Liver (tissue), 9 donors: ENCODE data around the gene FYB2. TPM values are rescaled to one million over a fixed set of nuclear protein-coding genes. Genes with fewer than 3 reads are reported as not detected.

ENCODE experiments used
- DNase-seq: peaks from one replicate; pipeline ENCODE4 v3.0.0-alpha.2; 2017; ENCODE audit warnings: low spot score
- H3K27ac ChIP-seq, 2 donors: one replicate each; pipeline ENCODE4 v1.7.0; 2013; ENCODE audit warnings: inconsistent platforms in 2 of 2, low read length in 2 of 2, control low read depth in 1 of 2, low read depth in 1 of 2, mild to moderate bottlenecking in 1 of 2
- H3K27me3 ChIP-seq, 4 donors: one replicate each; pipeline versions ENCODE4 v1.6.1 to v1.7.0; 2013; ENCODE audit warnings: low read length in 3 of 4, inconsistent platforms in 1 of 4, mild to moderate bottlenecking in 1 of 4, moderate library complexity in 1 of 4; ENCODE audit not compliant: control insufficient read depth in 4 of 4, insufficient read depth in 4 of 4
- H3K36me3 ChIP-seq, 4 donors: one replicate each; pipeline versions ENCODE4 v1.6.1 to v1.7.0; 2013; ENCODE audit warnings: low read length in 3 of 4, mild to moderate bottlenecking in 3 of 4, low read depth in 1 of 4, moderate library complexity in 1 of 4; ENCODE audit not compliant: control insufficient read depth in 4 of 4, insufficient read depth in 3 of 4
- H3K4me1 ChIP-seq, 4 donors: one replicate each; pipeline versions ENCODE4 v1.6.1 to v1.7.0; 2013; ENCODE audit warnings: low read length in 3 of 4, mild to moderate bottlenecking in 3 of 4, moderate library complexity in 1 of 4; ENCODE audit not compliant: control insufficient read depth in 4 of 4, insufficient read depth in 4 of 4
- H3K4me3 ChIP-seq, 3 donors: one replicate each; pipeline versions ENCODE4 v1.6.1 to v1.7.0; 2013; ENCODE audit warnings: low read length in 3 of 3, control low read depth in 1 of 3, low read depth in 1 of 3, mild to moderate bottlenecking in 1 of 3
- H3K9ac ChIP-seq, 2 donors: one replicate each; pipeline ENCODE4 v1.7.0; 2013; ENCODE audit warnings: low read length in 2 of 2, mild to moderate bottlenecking in 2 of 2, moderate library complexity in 2 of 2, control low read depth in 1 of 2, low read depth in 1 of 2
- H3K9me3 ChIP-seq, 4 donors: one replicate each; pipeline versions ENCODE4 v1.6.1 to v1.7.0; 2013; ENCODE audit warnings: low read length in 3 of 4; ENCODE audit not compliant: control insufficient read depth in 4 of 4
- EGR1 ChIP-seq, 2 donors: IDR thresholded peaks; 2 replicates each; pipeline ENCODE4 v1.6.1; 2016 to 2018; ENCODE audit warnings: antibody characterized with exemption in 2 of 2, low read depth in 2 of 2
- FOXA1 ChIP-seq: IDR thresholded peaks from 2 replicates; pipeline ENCODE4 v1.6.1; 2016; ENCODE audit warnings: antibody characterized with exemption
- FOXA2 ChIP-seq: IDR thresholded peaks from 2 replicates; pipeline ENCODE4 v1.6.1; 2016; ENCODE audit warnings: antibody characterized with exemption
- GABPA ChIP-seq, 2 donors: IDR thresholded peaks in 1 of 2; conservative IDR thresholded peaks in 1 of 2; 2 replicates each; pipeline ENCODE4 v1.6.1; 2016; ENCODE audit warnings: antibody characterized with exemption in 2 of 2, mild to moderate bottlenecking in 1 of 2, moderate library complexity in 1 of 2
- HNF4A ChIP-seq, 2 donors: conservative IDR thresholded peaks; 2 replicates each; pipeline ENCODE4 v1.6.1; 2016; ENCODE audit warnings: antibody characterized with exemption in 2 of 2, mild to moderate bottlenecking in 2 of 2
- HNF4G ChIP-seq: IDR thresholded peaks from 2 replicates; pipeline ENCODE4 v1.6.1; 2016; ENCODE audit warnings: antibody characterized with exemption
- JUND ChIP-seq, 2 donors: IDR thresholded peaks; 2 replicates each; pipeline ENCODE4 v1.6.1; 2016; ENCODE audit warnings: antibody characterized with exemption in 2 of 2
- MAX ChIP-seq: IDR thresholded peaks from 2 replicates; pipeline ENCODE4 v1.6.1; 2016; ENCODE audit warnings: antibody characterized with exemption
- RAD21 ChIP-seq, 2 donors: IDR thresholded peaks; 2 replicates each; pipeline ENCODE4 v1.6.1; 2016; ENCODE audit warnings: antibody characterized with exemption in 2 of 2, mild to moderate bottlenecking in 2 of 2
- RXRA ChIP-seq, 2 donors: IDR thresholded peaks; 2 replicates each; pipeline ENCODE4 v1.6.1; 2017 to 2018; ENCODE audit warnings: antibody characterized with exemption in 2 of 2, mild to moderate bottlenecking in 1 of 2
- SP1 ChIP-seq: IDR thresholded peaks from 2 replicates; pipeline ENCODE4 v1.6.1; 2018; ENCODE audit warnings: antibody characterized with exemption, mild to moderate bottlenecking
- TAF1 ChIP-seq: conservative IDR thresholded peaks from 2 replicates; pipeline ENCODE4 v1.6.1; 2016; ENCODE audit warnings: antibody characterized with exemption, mild to moderate bottlenecking
- YY1 ChIP-seq: IDR thresholded peaks from 2 replicates; pipeline ENCODE4 v1.6.1; 2016; ENCODE audit warnings: antibody characterized with exemption, mild to moderate bottlenecking
- WGBS: extraction: QIAGEN DNeasy Blood & Tissue Kit; methylation state at CpG from one replicate; pipeline ENCODE4 v1.1.7; 2013; 5-methylcytosine and 5-hydroxymethylcytosine counted together
- polyA plus RNA-seq, 2 donors: library from polyadenylated mRNA; stranded (reverse) in 1 of 2; unstranded in 1 of 2; fragments of 200-250 nt in 1 of 2; fragments of >200 nt in 1 of 2; fragmentation: Nextera tagmentation in 1 of 2; extraction: Ambion mirVana in 1 of 2; gene quantifications; one replicate each; pipeline versions ENCODE4 v1.2.1 to v1.2.3, GENCODE V29; 2013 to 2015
- total RNA-seq, 2 donors: library from RNA; depleted of rRNA; stranded (reverse); fragments of >200 nt; gene quantifications; one replicate each; pipeline ENCODE4 v1.2.3, GENCODE V29; 2014
- TF ChIP-seq, protein P1 (sequence below): fragments of 150-350 bp; IDR thresholded peaks from 2 replicates; pipeline ENCODE4 v1.5.1; 2017; ENCODE audit warnings: improper control_type of control experiment, low read depth, low read length; ENCODE audit not compliant: missing input control
- TF ChIP-seq, protein P2 (sequence below): IDR thresholded peaks from 2 replicates; pipeline ENCODE4 v1.6.1; 2016; ENCODE audit warnings: antibody characterized with exemption
- donor health status: healthy.
- donor health status: healthy.
- donor health status: healthy.
- donor health status: healthy.
- donor health status: healthy.

Gene FYB2
- total and polyA plus RNA-seq, 4 donors = 3.3 to 31.3 (median 16.2) TPM

- Histone ChIP-seq H3K4me1 (peaks cover 0 to 10% (median 6%) of the 10 kb centered on the region in 4 donors), H3K4me3 (no peak overlapping the region), H3K27me3 (no peaks in the 10 kb centered on the region), H3K9me3 (no peaks in the 10 kb centered on the region), H3K36me3 (peaks cover 5 to 30% (median 23%) of the 10 kb centered on the region in 4 donors), H3K9ac (no peak overlapping the region), H3K27ac (no peak overlapping the region)
- no peak for DNase-seq
- TF ChIP-seq YY1 (no peak), SP1 (no peak), GABPA (IDR thresholded peaks at IDR 0.05 in 1 of 2, conservative IDR thresholded peaks at IDR 0.05 in 1 of 2) (no peak)
- 84% methylated on average over 1 of the region's 1 CpG for whole genome bisulfite sequencing
Observed at GRCh38 chr1:56787330-56787729, 31.9 kb downstream of the FYB2 start.

DNA sequence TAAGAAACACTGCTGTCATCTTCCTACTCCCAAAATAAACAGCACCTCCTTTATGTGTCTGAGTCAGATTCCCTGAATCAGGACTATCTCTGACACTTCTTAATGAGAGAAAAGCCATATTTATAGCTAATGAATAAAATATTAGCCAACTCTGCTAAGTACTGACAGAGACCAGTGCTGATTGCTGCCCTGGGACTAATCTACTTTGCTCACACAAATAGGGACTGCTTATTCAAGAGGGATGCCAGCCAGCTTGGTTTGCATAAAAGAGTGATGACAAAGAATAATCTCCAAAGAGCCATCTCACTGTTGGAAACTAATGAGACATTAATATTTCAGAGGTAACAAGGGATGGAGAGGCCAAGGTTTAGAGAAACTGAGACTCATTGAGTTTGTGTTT lies 36.4 kb downstream of the FYB2 start:
- Histone ChIP-seq H3K4me1 (peaks cover 0 to 20% (median 4%) of the 10 kb centered on the region in 4 donors), H3K36me3 (peaks cover 5 to 34% (median 20%) of the 10 kb centered on the region in 4 donors), H3K4me3 (no peak overlapping the region), H3K27me3 (no peaks in the 10 kb centered on the region), H3K9ac (no peak overlapping the region), H3K9me3 (no peaks in the 10 kb centered on the region), H3K27ac (no peak overlapping the region)
- no peak for DNase-seq
- TF ChIP-seq SP1 = no peak

- TF ChIP-seq SP1 = no peak
- no peak for TF ChIP-seq TAF1
- no peak for TF ChIP-seq HNF4G
- no peak for TF ChIP-seq FOXA1
- TF ChIP-seq YY1 = no peak
- TF ChIP-seq, protein P1, sequence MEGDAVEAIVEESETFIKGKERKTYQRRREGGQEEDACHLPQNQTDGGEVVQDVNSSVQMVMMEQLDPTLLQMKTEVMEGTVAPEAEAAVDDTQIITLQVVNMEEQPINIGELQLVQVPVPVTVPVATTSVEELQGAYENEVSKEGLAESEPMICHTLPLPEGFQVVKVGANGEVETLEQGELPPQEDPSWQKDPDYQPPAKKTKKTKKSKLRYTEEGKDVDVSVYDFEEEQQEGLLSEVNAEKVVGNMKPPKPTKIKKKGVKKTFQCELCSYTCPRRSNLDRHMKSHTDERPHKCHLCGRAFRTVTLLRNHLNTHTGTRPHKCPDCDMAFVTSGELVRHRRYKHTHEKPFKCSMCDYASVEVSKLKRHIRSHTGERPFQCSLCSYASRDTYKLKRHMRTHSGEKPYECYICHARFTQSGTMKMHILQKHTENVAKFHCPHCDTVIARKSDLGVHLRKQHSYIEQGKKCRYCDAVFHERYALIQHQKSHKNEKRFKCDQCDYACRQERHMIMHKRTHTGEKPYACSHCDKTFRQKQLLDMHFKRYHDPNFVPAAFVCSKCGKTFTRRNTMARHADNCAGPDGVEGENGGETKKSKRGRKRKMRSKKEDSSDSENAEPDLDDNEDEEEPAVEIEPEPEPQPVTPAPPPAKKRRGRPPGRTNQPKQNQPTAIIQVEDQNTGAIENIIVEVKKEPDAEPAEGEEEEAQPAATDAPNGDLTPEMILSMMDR = no peak
- no peak for TF ChIP-seq FOXA2
- TF ChIP-seq JUND (IDR thresholded peaks at IDR 0.05) = no peak
- H3K9ac ChIP-seq = no peak overlapping the region
- no peak overlapping the region for H3K4me3 ChIP-seq
- no peak for DNase-seq
- H3K36me3 ChIP-seq = peaks cover 1 to 18% (median 12%) of the 10 kb centered on the region in 4 donors
- WGBS = 91% methylated on average over 3 of the region's 3 CpGs
- no peaks in the 10 kb centered on the region for H3K27me3 ChIP-seq
- H3K9me3 ChIP-seq = no peaks in the 10 kb centered on the region
- H3K4me1 ChIP-seq = peaks cover 0 to 20% (median 6%) of the 10 kb centered on the region in 4 donors
- peak overlapping the region; percentile 52 to 60 for H3K27ac ChIP-seq
Observed at GRCh38 chr1:56780826-56781225, 38.4 kb downstream of the FYB2 start.

GRCh38 chr1:56780128-56780750 lies 39.0 kb downstream of the FYB2 start:
- DNase-seq = no peak
- Histone ChIP-seq H3K9ac (no peak overlapping the region), H3K36me3 (peaks cover 0 to 14% (median 8%) of the 10 kb centered on the region in 4 donors), H3K4me1 (peaks cover 0 to 21% (median 6%) of the 10 kb centered on the region in 4 donors), H3K9me3 (no peaks in the 10 kb centered on the region), H3K4me3 (no peak overlapping the region), H3K27ac (peak overlapping the region; percentile 52 to 60), H3K27me3 (no peaks in the 10 kb centered on the region)
- TF ChIP-seq EGR1 (IDR thresholded peaks at IDR 0.05; ENCODE audit: low read depth in 2 of 2) (no peak), HNF4A (conservative IDR thresholded peaks at IDR 0.05) (peak; percentile 41 to 49), MAX (no peak), RXRA (IDR thresholded peaks at IDR 0.05) (peak; percentile 47 to 48), JUND (IDR thresholded peaks at IDR 0.05) (peak; percentile 13 to 24), SP1 (no peak), RAD21 (IDR thresholded peaks at IDR 0.05) (peak in 1 of 2 donors; percentile 4), TAF1 (no peak), GABPA (IDR thresholded peaks at IDR 0.05 in 1 of 2, conservative IDR thresholded peaks at IDR 0.05 in 1 of 2) (no peak), HNF4G (no peak)
- TF ChIP-seq, protein P2, sequence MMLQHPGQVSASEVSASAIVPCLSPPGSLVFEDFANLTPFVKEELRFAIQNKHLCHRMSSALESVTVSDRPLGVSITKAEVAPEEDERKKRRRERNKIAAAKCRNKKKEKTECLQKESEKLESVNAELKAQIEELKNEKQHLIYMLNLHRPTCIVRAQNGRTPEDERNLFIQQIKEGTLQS = peak; percentile 95
- WGBS = 77% methylated on average over 3 of the region's 3 CpGs
